ENCODE measurements around the gene SNORC. TPM values are rescaled to one million over a fixed set of nuclear protein-coding genes. Genes with fewer than 3 reads are reported as not detected.

The SNORC gene
- total RNA-seq, 6 donors from 2014 or later, result 0.20 to 2.1 (median 1.0) TPM

GRCh38 chr2:232896111-232896510 is 26.0 kb downstream of the SNORC start:
- Histone ChIP-seq H3K9me3 (no peaks in the 10 kb centered on the region), H3K4me3 (no peak overlapping the region), H3K27ac (no peak overlapping the region), H3K4me1 (peaks cover 0 to 1% (median 0%) of the 10 kb centered on the region in 4 donors), H3K36me3 (no peaks in the 10 kb centered on the region), H3K27me3 (no peaks in the 10 kb centered on the region)
- TF ChIP-seq POLR2A (IDR thresholded peaks at IDR 0.05), result no peak
- TF ChIP-seq POLR2AphosphoS5 (IDR thresholded peaks at IDR 0.05), result no peak
- TF ChIP-seq EP300 (IDR thresholded peaks at IDR 0.05), result no peak
- no peak for TF ChIP-seq CTCF (IDR thresholded peaks at IDR 0.05)
- ATAC-seq (ENCODE audit: low FRiP score in 2 of 2) (no peak), DNase-seq (no peak)

GRCh38 chr2:232896720-232897597 is 26.9 kb downstream of the SNORC start:
- Histone ChIP-seq H3K27ac (no peak overlapping the region), H3K9me3 (no peaks in the 10 kb centered on the region), H3K4me3 (no peak overlapping the region), H3K36me3 (no peaks in the 10 kb centered on the region), H3K4me1 (no peaks in the 10 kb centered on the region), H3K27me3 (no peaks in the 10 kb centered on the region)
- DNase-seq, result no peak
- no peak for ATAC-seq (ENCODE audit: low FRiP score in 2 of 2)
- TF ChIP-seq EP300 (IDR thresholded peaks at IDR 0.05) (no peak), POLR2A (IDR thresholded peaks at IDR 0.05) (no peak), CTCF (IDR thresholded peaks at IDR 0.05) (no peak), POLR2AphosphoS5 (IDR thresholded peaks at IDR 0.05) (no peak)
- WGBS, 2 donors, result 95 to 96% methylated on average over 5 to 7 of the region's 9 CpGs

- TF ChIP-seq POLR2AphosphoS5 (IDR thresholded peaks at IDR 0.05), result no peak
- no peak for TF ChIP-seq POLR2A (IDR thresholded peaks at IDR 0.05)
- no peak for TF ChIP-seq EP300 (IDR thresholded peaks at IDR 0.05)
- TF ChIP-seq CTCF (IDR thresholded peaks at IDR 0.05), result no peak
- ATAC-seq (ENCODE audit: low FRiP score in 2 of 2) (no peak), DNase-seq (peak in 1 of 2 donors; percentile 50)
- no peak overlapping the region for H3K4me3 ChIP-seq
- no peaks in the 10 kb centered on the region for H3K27me3 ChIP-seq
- H3K4me1 ChIP-seq, result no peaks in the 10 kb centered on the region
- H3K36me3 ChIP-seq, result no peaks in the 10 kb centered on the region
- H3K27ac ChIP-seq, result no peak overlapping the region
- no peaks in the 10 kb centered on the region for H3K9me3 ChIP-seq
- 91 to 93% methylated on average over 23 to 24 of the region's 24 CpGs for WGBS, 2 donors
Observed at GRCh38 chr2:232897598-232898408, 27.7 kb downstream of the SNORC start.

- H3K4me1 ChIP-seq, result no peaks in the 10 kb centered on the region
- no peaks in the 10 kb centered on the region for H3K36me3 ChIP-seq
- H3K4me3 ChIP-seq, result no peak overlapping the region
- DNase-seq, result no peak
- ATAC-seq (ENCODE audit: low FRiP score in 2 of 2), result no peak
- no peak overlapping the region for H3K27ac ChIP-seq
- no peaks in the 10 kb centered on the region for H3K9me3 ChIP-seq
- H3K27me3 ChIP-seq, result no peaks in the 10 kb centered on the region
- 71 to 78% methylated on average over 18 of the region's 18 CpGs for WGBS, 2 donors
- TF ChIP-seq POLR2A (IDR thresholded peaks at IDR 0.05), result no peak
- TF ChIP-seq CTCF (IDR thresholded peaks at IDR 0.05), result no peak
- TF ChIP-seq POLR2AphosphoS5 (IDR thresholded peaks at IDR 0.05), result no peak
- no peak for TF ChIP-seq EP300 (IDR thresholded peaks at IDR 0.05)
Observed at GRCh38 chr2:232898592-232899543, 28.8 kb downstream of the SNORC start.
